ENCODE results near the gene C1orf232. TPM values are rescaled to one million over a fixed set of nuclear protein-coding genes. Genes with fewer than 3 reads are reported as not detected.
A peak's percentile ranks its signal among the peaks of the same experiment; 100 is the strongest.

C1orf232 gene
- total RNA-seq, 1 donor: not detected

DNA sequence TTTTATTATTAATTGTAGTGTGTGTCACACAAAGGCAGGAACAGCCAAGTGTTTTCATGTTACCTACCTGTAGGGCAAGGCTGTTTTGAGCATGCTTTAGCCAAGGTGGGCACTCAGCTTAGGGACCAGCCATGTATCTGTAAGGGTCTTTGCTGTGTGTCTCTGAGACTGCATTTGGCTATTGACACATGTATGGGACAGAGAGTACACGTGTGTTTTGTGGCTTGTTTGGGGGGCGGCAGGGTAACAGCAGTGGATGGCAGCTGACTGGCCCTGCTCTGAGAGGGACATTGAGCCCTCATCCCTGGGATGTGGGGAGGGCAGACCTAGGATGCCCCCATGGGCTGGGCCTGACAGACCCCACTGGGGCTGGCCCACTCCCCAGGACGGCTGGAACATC is 28.5 kb upstream of the C1orf232 start:
- H3K4me1 ChIP-seq (ENCODE audit: insufficient read depth, low read length): no peaks in the 10 kb centered on the region
- H3K27me3 ChIP-seq (ENCODE audit: insufficient read depth, low read length): peaks cover 23% of the 10 kb centered on the region
- H2AFZ ChIP-seq (ENCODE audit: low read length): no peak overlapping the region
- TF ChIP-seq, protein P1, sequence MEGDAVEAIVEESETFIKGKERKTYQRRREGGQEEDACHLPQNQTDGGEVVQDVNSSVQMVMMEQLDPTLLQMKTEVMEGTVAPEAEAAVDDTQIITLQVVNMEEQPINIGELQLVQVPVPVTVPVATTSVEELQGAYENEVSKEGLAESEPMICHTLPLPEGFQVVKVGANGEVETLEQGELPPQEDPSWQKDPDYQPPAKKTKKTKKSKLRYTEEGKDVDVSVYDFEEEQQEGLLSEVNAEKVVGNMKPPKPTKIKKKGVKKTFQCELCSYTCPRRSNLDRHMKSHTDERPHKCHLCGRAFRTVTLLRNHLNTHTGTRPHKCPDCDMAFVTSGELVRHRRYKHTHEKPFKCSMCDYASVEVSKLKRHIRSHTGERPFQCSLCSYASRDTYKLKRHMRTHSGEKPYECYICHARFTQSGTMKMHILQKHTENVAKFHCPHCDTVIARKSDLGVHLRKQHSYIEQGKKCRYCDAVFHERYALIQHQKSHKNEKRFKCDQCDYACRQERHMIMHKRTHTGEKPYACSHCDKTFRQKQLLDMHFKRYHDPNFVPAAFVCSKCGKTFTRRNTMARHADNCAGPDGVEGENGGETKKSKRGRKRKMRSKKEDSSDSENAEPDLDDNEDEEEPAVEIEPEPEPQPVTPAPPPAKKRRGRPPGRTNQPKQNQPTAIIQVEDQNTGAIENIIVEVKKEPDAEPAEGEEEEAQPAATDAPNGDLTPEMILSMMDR (IDR thresholded peaks at IDR 0.05; ENCODE audit: extremely low read depth, low read depth, low read length): no peak
- no peaks in the 10 kb centered on the region for H3K9me3 ChIP-seq (ENCODE audit: low read depth, low read length)
- H3K36me3 ChIP-seq (ENCODE audit: insufficient read depth, low read length): no peaks in the 10 kb centered on the region
- no peaks in the 10 kb centered on the region for H4K20me1 ChIP-seq (ENCODE audit: insufficient read depth, low read length)
- no peak overlapping the region for H3K27ac ChIP-seq (ENCODE audit: low read depth, low read length)
- DNase-seq (ENCODE audit: insufficient read length, low spot score, missing footprints): no peak
- no peak overlapping the region for H3K4me3 ChIP-seq (ENCODE audit: insufficient read depth, low read length)
- no peak overlapping the region for H3K4me2 ChIP-seq (ENCODE audit: insufficient read depth, low read length)
- no peaks in the 10 kb centered on the region for H3K79me2 ChIP-seq (ENCODE audit: insufficient read depth, low read length)

DNA sequence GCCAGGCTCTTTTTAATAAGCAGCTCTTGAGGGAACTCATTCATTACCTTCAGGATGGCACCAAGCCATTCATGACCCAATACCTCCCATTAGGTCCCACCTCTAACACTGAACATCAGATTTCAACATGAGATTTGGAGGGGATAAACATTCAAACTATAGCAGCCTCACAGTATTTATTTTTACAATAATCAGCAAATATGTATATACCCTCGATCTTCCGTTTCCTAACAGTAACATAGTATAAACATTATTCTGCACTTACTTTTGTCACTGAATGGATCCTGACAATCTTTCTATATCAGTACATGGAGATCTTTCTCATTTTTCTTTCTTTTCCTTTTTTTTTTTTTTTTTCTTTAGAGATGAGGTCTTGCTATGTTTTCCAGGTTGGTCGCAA is 27.0 kb upstream of the C1orf232 start:
- H2AFZ ChIP-seq (ENCODE audit: low read length): no peak overlapping the region
- TF ChIP-seq, protein P1 (IDR thresholded peaks at IDR 0.05; ENCODE audit: extremely low read depth, low read depth, low read length): no peak
- no peak overlapping the region for H3K27ac ChIP-seq (ENCODE audit: low read depth, low read length)
- H3K79me2 ChIP-seq (ENCODE audit: insufficient read depth, low read length): no peaks in the 10 kb centered on the region
- H3K4me1 ChIP-seq (ENCODE audit: insufficient read depth, low read length): no peaks in the 10 kb centered on the region
- no peaks in the 10 kb centered on the region for H3K36me3 ChIP-seq (ENCODE audit: insufficient read depth, low read length)
- no peak for DNase-seq (ENCODE audit: insufficient read length, low spot score, missing footprints)
- H3K9me3 ChIP-seq (ENCODE audit: low read depth, low read length): no peaks in the 10 kb centered on the region
- no peak overlapping the region for H3K4me2 ChIP-seq (ENCODE audit: insufficient read depth, low read length)
- H3K27me3 ChIP-seq (ENCODE audit: insufficient read depth, low read length): peaks cover 20% of the 10 kb centered on the region
- H3K4me3 ChIP-seq (ENCODE audit: insufficient read depth, low read length): no peak overlapping the region
- H4K20me1 ChIP-seq (ENCODE audit: insufficient read depth, low read length): no peaks in the 10 kb centered on the region

DNA sequence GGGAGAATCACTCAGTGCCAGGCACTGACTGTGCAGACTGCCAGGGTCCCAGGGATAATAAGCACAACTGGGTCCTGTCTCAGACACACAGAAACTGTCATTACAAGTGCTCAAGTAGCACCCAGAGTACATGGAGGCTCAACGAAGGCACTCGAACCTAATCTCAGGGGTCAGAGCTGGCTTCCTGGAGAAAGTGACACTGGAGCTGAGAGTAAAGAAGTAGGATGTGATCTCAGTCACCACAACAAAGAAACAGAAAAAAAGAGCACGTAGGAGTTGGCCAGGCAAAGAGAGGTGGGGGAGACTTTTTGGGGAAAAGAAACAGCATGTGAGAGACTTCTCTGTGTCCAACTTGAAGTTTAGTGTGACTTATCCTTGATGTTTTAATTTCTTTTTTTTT is 23.0 kb upstream of the C1orf232 start:
- TF ChIP-seq, protein P1 (IDR thresholded peaks at IDR 0.05; ENCODE audit: extremely low read depth, low read depth, low read length): no peak

DNA sequence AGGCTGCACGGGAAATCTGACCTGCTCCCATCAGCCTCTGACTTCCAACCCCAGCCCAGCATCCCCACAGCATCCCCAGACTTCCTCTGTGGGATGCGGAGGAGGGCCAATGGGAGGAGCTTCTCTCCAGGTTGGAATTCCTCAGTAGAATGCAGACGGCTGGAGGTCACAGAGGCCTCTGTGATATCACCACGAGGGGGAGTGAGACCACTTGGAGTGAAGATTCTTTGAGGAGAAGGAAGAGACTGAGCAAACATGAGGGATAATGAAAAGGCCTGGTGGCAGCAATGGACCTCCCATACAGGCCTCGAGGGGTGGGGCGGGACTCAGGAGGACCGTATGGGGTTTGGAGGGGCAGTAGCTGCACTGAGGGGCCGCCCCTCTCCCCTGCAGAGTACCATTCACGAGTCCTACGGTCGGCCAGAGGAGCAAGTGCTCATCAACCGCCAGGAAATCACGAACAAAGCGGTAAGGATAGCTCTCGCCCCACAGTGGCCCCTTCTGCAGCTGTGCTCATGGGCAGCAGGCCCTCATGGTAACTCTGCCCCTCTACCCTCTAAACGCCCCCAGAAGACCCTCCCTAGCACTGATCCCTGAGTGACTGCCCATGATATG is 21.7 kb upstream of the C1orf232 start, which contains the start of gene CATSPER4:
CATSPER4 (plus strand) TSS at position 230 of the 615 bp plus-strand sequence; CDS start at position 256, 26 bp downstream.
- Histone ChIP-seq H3K4me1 (ENCODE audit: insufficient read depth, low read length) (no peaks in the 10 kb centered on the region), H2AFZ (ENCODE audit: low read length) (no peak within 1 kb of the TSS), H3K27me3 (ENCODE audit: insufficient read depth, low read length) (peaks cover 16% of the 10 kb centered on the region), H3K4me2 (ENCODE audit: insufficient read depth, low read length) (no peak within 1 kb of the TSS), H4K20me1 (ENCODE audit: insufficient read depth, low read length) (no peaks in the 10 kb centered on the region), H3K27ac (ENCODE audit: low read depth, low read length) (no peak within 1 kb of the TSS), H3K4me3 (ENCODE audit: insufficient read depth, low read length) (no peak within 1 kb of the TSS), H3K9me3 (ENCODE audit: low read depth, low read length) (no peaks in the 10 kb centered on the region), H3K36me3 (ENCODE audit: insufficient read depth, low read length) (no peaks in the 10 kb centered on the region), H3K79me2 (ENCODE audit: insufficient read depth, low read length) (no peaks in the 10 kb centered on the region)
- peak; percentile 74 for DNase-seq (ENCODE audit: insufficient read length, low spot score, missing footprints)
- TF ChIP-seq, protein P1 (IDR thresholded peaks at IDR 0.05; ENCODE audit: extremely low read depth, low read depth, low read length): peak; percentile 22

More for the DNA sequence above, 23.0 kb upstream of the C1orf232 start:
- Histone ChIP-seq H3K4me3 (ENCODE audit: insufficient read depth, low read length) (no peak overlapping the region), H3K79me2 (ENCODE audit: insufficient read depth, low read length) (no peaks in the 10 kb centered on the region), H3K9me3 (ENCODE audit: low read depth, low read length) (no peaks in the 10 kb centered on the region), H3K4me1 (ENCODE audit: insufficient read depth, low read length) (no peaks in the 10 kb centered on the region), H3K27me3 (ENCODE audit: insufficient read depth, low read length) (peaks cover 16% of the 10 kb centered on the region), H4K20me1 (ENCODE audit: insufficient read depth, low read length) (no peaks in the 10 kb centered on the region), H3K36me3 (ENCODE audit: insufficient read depth, low read length) (no peaks in the 10 kb centered on the region), H3K27ac (ENCODE audit: low read depth, low read length) (no peak overlapping the region), H2AFZ (ENCODE audit: low read length) (no peak overlapping the region), H3K4me2 (ENCODE audit: insufficient read depth, low read length) (no peak overlapping the region)
- no peak for DNase-seq (ENCODE audit: insufficient read length, low spot score, missing footprints)
